Chondrocyte (in vitro differentiated cells): Measurements from ENCODE around the gene CYP26A1. TPM values are rescaled to one million over a fixed set of nuclear protein-coding genes. Genes with fewer than 3 reads are reported as not detected.

ENCODE experiments used
- DNase-seq: peaks from one replicate; pipeline ENCODE4 v3.0.0; 2021; ENCODE audit warnings: mixed read lengths, low spot score
- H3K27ac Mint-ChIP-seq: one replicate; pipeline ENCODE4 v1.8.0; 2021; ENCODE audit warnings: mild to moderate bottlenecking, moderate library complexity, mixed read lengths; ENCODE audit not compliant: unreplicated experiment
- H3K27me3 Mint-ChIP-seq: 2 replicates; pipeline ENCODE4 v1.8.0; 2021; ENCODE audit warnings: low read depth, mixed read lengths
- H3K36me3 Mint-ChIP-seq: 2 replicates; pipeline ENCODE4 v1.8.0; 2021; ENCODE audit warnings: low read depth, mixed read lengths
- H3K4me1 Mint-ChIP-seq: 2 replicates; pipeline ENCODE4 v1.8.0; 2021; ENCODE audit warnings: low read depth, mild to moderate bottlenecking, mixed read lengths
- H3K4me3 Mint-ChIP-seq: one replicate; pipeline ENCODE4 v1.8.0; 2021; ENCODE audit warnings: mild to moderate bottlenecking, moderate library complexity, mixed read lengths; ENCODE audit not compliant: unreplicated experiment
- H3K9me3 Mint-ChIP-seq: 2 replicates; pipeline ENCODE4 v1.8.0; 2021; ENCODE audit warnings: low read depth, mixed read lengths
- CTCF ChIP-seq: fragments of 200-600 bp; sonication (generic); IDR thresholded peaks from 2 replicates; pipeline ENCODE4 v1.5.0; 2021; ENCODE audit warnings: antibody characterized with exemption, mild to moderate bottlenecking, moderate library complexity
- total RNA-seq: library from RNA; stranded (reverse); gene quantifications from 3 replicates; pipeline ENCODE4 v1.2.1, GENCODE V29; 2021

CYP26A1 gene
- total RNA-seq, 1 donor from 2014 or later: 0.47 TPM

DNA sequence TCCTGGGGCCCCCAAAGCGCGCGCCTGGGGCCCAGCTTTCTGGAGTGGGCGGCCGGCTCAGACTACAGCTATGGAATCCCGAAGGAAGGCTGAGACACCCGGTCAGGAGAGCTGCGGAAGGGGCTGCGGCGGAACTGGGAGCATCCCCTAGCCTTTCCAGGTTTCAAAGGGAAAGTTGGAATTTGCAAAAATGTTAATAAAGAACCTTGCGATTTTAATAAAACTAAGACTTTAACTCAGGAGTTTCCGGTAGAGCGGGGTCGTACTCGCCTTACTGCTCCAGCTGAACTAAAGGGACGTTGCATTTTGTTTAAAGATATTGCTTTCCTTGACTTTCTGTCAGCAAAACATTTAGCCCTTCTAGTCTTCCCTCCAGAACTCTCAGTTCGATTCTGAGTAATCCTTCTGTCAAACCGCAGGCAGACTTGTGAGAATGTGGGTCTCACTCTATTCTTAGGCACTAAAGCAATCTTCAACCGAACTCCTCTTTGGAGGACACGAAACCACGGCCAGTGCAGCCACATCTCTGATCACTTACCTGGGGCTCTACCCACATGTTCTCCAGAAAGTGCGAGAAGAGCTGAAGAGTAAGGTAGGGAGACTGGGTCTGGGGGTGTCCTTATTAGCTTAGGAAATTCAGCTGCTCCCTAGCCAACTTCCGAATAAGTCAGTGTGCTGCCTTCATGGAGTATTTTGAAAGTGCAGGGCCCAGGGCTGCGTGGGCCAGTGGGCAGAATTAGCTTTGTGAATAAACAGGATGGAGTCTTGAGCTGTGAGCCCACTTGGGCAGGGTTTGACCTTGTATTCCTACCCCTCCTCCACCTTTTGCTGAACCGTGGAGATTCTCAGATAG lies 1.9 kb downstream of the CYP26A1 start:
- TF ChIP-seq CTCF: no peak
- peaks cover 34% of the 10 kb centered on the region for H3K27me3 Mint-ChIP-seq
- peak overlapping the region; percentile 71 for H3K4me3 Mint-ChIP-seq
- H3K9me3 Mint-ChIP-seq: no peaks in the 10 kb centered on the region
- H3K36me3 Mint-ChIP-seq: no peaks in the 10 kb centered on the region
- DNase-seq: no peak
- H3K4me1 Mint-ChIP-seq: peaks cover 58% of the 10 kb centered on the region
- H3K27ac Mint-ChIP-seq: no peak overlapping the region

DNA sequence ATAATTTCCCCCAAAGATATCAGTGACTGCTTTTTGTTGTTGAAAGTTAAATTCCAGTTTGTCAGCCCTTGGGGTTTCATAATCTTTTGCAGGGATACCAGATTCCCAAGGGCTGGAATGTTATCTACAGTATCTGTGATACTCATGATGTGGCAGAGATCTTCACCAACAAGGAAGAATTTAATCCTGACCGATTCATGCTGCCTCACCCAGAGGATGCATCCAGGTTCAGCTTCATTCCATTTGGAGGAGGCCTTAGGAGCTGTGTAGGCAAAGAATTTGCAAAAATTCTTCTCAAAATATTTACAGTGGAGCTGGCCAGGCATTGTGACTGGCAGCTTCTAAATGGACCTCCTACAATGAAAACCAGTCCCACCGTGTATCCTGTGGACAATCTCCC lies 3.2 kb downstream of the CYP26A1 start:
- Mint-ChIP-seq H3K27me3 (peaks cover 23% of the 10 kb centered on the region), H3K9me3 (no peaks in the 10 kb centered on the region), H3K36me3 (no peaks in the 10 kb centered on the region), H3K4me3 (no peak overlapping the region), H3K27ac (no peak overlapping the region), H3K4me1 (peaks cover 67% of the 10 kb centered on the region)
- TF ChIP-seq CTCF: no peak
- DNase-seq: no peak

- Mint-ChIP-seq H3K4me3 (no peak overlapping the region), H3K9me3 (no peaks in the 10 kb centered on the region), H3K27ac (no peak overlapping the region), H3K4me1 (peaks cover 62% of the 10 kb centered on the region), H3K27me3 (peaks cover 15% of the 10 kb centered on the region), H3K36me3 (no peaks in the 10 kb centered on the region)
- no peak for TF ChIP-seq CTCF
- no peak for DNase-seq
Measured at GRCh38 chr10:93077860-93078337, 4.2 kb downstream of the CYP26A1 start.

DNA sequence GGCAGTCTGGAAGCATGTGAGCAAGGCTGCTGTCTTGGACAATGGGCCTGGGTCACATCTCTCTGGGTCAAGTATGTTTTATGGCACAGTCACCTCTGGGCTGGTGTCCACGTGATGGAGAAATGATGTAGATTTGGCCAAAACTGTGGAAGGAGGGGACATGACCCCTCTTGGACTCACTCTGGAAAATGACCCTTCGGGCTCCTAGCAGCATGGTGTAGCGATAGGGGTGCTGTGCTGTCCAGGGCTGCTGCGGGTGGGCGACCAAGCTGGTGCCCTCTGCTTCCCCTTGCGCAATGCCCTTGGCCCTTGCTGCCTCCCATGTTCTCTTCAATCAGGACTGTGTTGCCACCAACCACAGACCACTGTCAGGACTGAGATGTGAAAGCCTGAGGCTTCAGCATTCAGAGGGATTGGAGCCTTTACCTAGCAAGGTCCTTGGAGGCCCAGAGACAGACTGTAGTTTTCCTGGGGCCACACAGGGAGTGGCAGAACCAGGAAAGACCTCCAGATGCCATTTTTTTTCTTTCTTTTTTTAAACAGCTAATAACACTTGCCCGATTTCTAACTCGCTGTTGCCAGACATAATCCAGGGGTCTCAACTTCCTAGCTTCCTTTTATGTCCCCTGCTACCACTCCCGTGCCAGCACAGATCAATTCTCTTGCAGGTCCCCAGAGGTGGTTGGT lies 6.1 kb downstream of the CYP26A1 start:
- Mint-ChIP-seq H3K36me3 (no peaks in the 10 kb centered on the region), H3K4me1 (peaks cover 51% of the 10 kb centered on the region), H3K27ac (peak overlapping the region; percentile 39), H3K4me3 (no peak overlapping the region), H3K9me3 (no peaks in the 10 kb centered on the region), H3K27me3 (peaks cover 5% of the 10 kb centered on the region)
- DNase-seq: no peak
- TF ChIP-seq CTCF: no peak

- DNase-seq: no peak
- Mint-ChIP-seq H3K4me1 (peaks cover 44% of the 10 kb centered on the region), H3K4me3 (no peak overlapping the region), H3K36me3 (no peaks in the 10 kb centered on the region), H3K27me3 (peaks cover 1% of the 10 kb centered on the region), H3K27ac (peak overlapping the region; percentile 52), H3K9me3 (no peaks in the 10 kb centered on the region)
- peak; percentile 97 for TF ChIP-seq CTCF
Measured at GRCh38 chr10:93080350-93081046, 6.8 kb downstream of the CYP26A1 start.
